ENCODE measurements around the gene CBARP.

The CBARP gene

DNA sequence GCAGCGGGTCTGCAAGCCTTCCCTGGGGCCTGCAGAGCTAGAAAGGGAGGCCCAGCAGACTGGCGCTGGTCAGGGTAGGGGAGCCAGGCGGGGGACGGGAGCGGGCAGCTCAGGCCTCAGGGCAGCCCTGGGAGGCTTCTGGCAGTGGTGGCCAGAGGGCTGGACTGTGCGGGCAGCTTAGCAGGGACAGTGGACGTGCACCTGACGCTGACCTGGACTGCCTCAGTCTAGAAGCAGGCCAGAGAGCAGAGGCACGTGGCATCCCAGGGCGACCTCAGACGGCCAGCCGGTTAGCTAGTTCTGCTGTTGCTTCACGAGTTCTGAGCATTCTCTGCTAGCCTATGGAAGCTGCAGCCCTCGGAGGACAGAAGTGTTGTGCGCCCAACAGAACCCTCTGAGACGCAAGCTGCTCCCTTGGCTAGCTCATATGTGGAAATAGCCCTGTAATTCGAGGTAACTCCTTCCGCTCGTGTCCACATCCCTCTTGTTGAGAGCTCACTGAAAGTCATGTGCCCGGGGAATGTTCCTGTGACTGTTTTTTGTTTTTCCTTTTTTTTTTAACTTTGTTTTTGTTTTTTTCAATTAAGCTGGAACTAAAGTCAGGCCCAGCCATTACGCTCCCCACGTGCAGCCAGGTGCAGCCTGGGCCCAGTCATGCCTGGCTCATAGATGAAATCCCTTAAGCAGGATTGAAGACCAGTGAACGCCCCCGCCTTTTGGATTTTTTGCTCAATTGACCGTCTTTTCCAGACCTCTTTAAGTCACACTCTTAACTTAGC is 35.6 kb upstream of the CBARP start:
- TF ChIP-seq REST (IDR thresholded peaks at IDR 0.05; ENCODE audit: insufficient read depth in 1 of 2, low read depth in 2 of 2, low read length in 2 of 2) (no peak), TAF1 (IDR thresholded peaks at IDR 0.05; ENCODE audit: borderline replicate concordance, insufficient read depth, low read length) (no peak), FOXP2 (optimal IDR thresholded peaks at IDR 0.05; ENCODE audit: borderline replicate concordance, extremely low read depth, extremely low read length, insufficient read depth) (no peak), SIN3A (IDR thresholded peaks at IDR 0.05; ENCODE audit: borderline replicate concordance, insufficient read depth, low read length) (no peak), POLR2AphosphoS5 (IDR thresholded peaks at IDR 0.05; ENCODE audit: low read depth, low read length) (no peak; the same call in 1 of the 2 replicates)

DNA sequence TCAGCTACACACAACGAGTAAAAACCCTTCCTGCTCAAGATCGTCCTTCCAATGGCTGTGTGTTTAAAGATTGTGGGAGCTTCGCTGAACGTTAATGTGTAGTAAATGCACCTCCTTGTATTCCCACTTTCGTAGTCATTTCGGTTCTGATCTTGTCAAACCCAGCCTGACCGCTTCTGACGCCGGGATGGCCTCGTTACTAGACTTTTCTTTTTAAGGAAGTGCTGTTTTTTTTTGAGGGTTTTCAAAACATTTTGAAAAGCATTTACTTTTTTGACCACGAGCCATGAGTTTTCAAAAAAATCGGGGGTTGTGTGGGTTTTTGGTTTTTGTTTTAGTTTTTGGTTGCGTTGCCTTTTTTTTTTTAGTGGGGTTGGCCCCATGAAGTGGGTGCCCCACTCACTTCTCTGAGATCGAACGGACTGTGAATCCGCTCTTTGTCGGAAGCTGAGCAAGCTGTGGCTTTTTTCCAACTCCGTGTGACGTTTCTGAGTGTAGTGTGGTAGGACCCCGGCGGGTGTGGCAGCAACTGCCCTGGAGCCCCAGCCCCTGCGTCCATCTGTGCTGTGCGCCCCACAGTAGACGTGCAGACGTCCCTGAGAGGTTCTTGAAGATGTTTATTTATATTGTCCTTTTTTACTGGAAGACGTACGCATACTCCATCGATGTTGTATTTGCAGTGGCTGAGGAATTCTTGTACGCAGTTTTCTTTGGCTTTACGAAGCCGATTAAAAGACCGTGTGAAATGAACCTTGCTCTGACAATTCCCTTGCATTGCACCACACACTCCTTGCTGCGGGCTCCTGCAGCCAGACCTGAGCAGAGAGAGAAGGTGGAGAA is 34.8 kb upstream of the CBARP start:
- TF ChIP-seq FOXP2 (optimal IDR thresholded peaks at IDR 0.05; ENCODE audit: borderline replicate concordance, extremely low read depth, extremely low read length, insufficient read depth), result no peak
- no peak for TF ChIP-seq TAF1 (IDR thresholded peaks at IDR 0.05; ENCODE audit: borderline replicate concordance, insufficient read depth, low read length)
- TF ChIP-seq POLR2AphosphoS5 (IDR thresholded peaks at IDR 0.05; ENCODE audit: low read depth, low read length), result no peak
- TF ChIP-seq REST (IDR thresholded peaks at IDR 0.05; ENCODE audit: insufficient read depth in 1 of 2, low read depth in 2 of 2, low read length in 2 of 2), result no peak

DNA sequence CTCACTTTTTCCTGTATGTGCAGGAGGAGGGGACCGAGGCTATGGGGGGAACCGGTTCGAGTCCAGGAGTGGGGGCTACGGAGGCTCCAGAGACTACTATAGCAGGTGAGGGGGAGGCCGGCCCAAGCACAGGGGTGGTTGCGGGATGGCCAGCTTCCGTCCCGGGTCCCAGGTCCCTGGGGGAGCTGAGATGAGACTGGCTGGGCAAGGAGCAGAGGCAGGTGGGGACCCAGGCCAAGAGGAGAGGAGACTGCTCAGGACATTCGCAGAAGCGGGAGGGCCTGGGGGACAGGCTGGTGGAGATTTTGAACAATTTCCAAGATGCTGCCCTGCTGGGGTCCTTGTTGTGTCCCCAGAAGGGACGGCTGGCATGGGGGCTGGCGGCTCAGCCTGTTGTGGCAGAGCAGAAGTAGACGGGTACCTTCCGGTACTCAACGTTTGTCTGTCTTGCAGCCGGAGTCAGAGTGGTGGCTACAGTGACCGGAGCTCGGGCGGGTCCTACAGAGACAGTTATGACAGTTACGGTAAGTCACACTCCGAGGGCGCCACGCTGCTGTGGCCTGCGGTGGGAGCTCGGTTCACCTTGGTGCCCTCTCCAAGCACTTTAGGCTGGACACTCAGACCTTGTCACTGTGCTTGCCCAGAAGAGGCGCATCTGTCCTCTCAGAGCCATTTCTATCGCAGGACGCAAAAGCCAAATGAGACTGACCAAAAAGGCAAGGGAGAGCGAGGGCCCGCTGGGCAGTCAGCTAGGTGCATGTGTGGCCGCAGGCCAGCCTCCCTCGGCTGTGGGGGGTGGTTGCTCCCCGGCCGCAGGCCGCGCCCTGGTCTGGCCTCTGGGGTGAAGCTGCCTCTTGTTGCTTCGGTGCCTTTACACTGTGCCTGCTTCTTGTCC is 34.0 kb upstream of the CBARP start:
- no peak for TF ChIP-seq FOXP2 (optimal IDR thresholded peaks at IDR 0.05; ENCODE audit: borderline replicate concordance, extremely low read depth, extremely low read length, insufficient read depth)
- no peak for TF ChIP-seq REST (IDR thresholded peaks at IDR 0.05; ENCODE audit: insufficient read depth in 1 of 2, low read depth in 2 of 2, low read length in 2 of 2)
- no peak for TF ChIP-seq TAF1 (IDR thresholded peaks at IDR 0.05; ENCODE audit: borderline replicate concordance, insufficient read depth, low read length)
- TF ChIP-seq SIN3A (IDR thresholded peaks at IDR 0.05; ENCODE audit: borderline replicate concordance, insufficient read depth, low read length), result no peak
- TF ChIP-seq POLR2AphosphoS5 (IDR thresholded peaks at IDR 0.05; ENCODE audit: low read depth, low read length), result no peak

DNA sequence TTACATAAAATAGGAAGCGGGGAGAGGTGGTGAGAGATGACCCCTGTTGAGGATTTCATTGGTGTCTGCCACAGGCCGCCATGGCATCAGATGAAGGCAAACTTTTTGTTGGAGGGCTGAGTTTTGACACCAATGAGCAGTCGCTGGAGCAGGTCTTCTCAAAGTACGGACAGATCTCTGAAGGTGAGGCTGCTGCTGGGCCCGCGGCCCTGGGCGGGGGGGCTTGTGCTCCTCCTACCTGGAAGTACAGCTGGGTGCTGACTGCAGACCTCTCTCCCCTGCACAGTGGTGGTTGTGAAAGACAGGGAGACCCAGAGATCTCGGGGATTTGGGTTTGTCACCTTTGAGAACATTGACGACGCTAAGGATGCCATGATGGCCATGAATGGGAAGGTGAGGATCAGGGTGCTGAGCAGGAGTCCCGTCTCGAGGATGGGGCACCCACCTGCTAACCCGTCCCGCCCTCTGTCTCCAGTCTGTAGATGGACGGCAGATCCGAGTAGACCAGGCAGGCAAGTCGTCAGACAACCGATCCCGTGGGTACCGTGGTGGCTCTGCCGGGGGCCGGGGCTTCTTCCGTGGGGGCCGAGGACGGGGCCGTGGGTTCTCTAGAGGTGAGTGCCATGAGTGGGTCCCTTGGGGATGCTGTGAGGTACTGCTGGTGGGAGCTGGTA is 33.2 kb upstream of the CBARP start:
- TF ChIP-seq SIN3A (IDR thresholded peaks at IDR 0.05; ENCODE audit: borderline replicate concordance, insufficient read depth, low read length) (no peak), FOXP2 (optimal IDR thresholded peaks at IDR 0.05; ENCODE audit: borderline replicate concordance, extremely low read depth, extremely low read length, insufficient read depth) (no peak), POLR2AphosphoS5 (IDR thresholded peaks at IDR 0.05; ENCODE audit: low read depth, low read length) (peak; percentile 12; the same call in 1 of the 2 replicates), TAF1 (IDR thresholded peaks at IDR 0.05; ENCODE audit: borderline replicate concordance, insufficient read depth, low read length) (no peak)

Measured in PFSK-1 (cell line).